Loucy (cell line): ENCODE results near the gene ANKRD10.

Source experiments
- EZH2phosphoT487 ChIP-seq: fragments of 200-600 bp; IDR thresholded peaks from 2 replicates; pipeline ENCODE4 v1.6.1; 2018; ENCODE audit warnings: antibody characterized with exemption, mild to moderate bottlenecking, moderate library complexity, borderline replicate concordance
- TF ChIP-seq, protein P1 (sequence below): fragments of 200-600 bp; sonication (generic); conservative IDR thresholded peaks from 2 replicates; pipeline ENCODE4 v1.5.1; 2014; ENCODE audit warnings: mild to moderate bottlenecking, antibody characterized with exemption, low read length

DNA sequence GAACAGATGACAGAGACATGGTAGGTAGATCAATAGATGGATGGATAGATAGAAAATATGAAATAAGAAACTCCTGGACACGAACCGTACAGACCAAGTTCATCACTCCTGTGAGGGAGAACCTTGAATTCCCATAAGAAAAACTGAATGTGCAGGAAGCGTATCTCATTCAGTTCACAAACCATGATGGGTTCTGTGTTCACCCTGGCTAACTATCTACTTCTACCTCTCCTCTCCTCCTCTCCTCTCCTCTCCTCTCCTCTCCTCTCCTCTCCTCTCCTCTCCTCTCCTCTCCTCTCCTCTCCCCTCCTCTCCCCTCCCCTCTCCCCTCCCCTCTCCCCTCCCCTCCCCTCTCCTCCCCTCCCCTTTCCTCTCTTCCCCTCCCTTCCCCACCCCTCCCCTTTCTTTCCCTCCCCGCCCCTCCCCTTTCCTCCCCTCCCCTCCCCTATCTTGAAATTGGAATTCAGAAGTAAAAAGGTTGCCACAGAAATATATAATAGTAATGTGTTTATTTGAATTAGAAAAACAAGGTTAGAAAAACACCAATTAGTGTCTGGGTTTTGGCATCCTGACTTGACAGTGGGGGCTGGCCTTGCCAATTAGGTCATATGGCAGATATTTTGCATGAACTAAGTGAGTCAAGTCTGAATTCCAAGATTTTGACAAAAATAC is 75.9 kb downstream of the ANKRD10 start:
- TF ChIP-seq, protein P1, sequence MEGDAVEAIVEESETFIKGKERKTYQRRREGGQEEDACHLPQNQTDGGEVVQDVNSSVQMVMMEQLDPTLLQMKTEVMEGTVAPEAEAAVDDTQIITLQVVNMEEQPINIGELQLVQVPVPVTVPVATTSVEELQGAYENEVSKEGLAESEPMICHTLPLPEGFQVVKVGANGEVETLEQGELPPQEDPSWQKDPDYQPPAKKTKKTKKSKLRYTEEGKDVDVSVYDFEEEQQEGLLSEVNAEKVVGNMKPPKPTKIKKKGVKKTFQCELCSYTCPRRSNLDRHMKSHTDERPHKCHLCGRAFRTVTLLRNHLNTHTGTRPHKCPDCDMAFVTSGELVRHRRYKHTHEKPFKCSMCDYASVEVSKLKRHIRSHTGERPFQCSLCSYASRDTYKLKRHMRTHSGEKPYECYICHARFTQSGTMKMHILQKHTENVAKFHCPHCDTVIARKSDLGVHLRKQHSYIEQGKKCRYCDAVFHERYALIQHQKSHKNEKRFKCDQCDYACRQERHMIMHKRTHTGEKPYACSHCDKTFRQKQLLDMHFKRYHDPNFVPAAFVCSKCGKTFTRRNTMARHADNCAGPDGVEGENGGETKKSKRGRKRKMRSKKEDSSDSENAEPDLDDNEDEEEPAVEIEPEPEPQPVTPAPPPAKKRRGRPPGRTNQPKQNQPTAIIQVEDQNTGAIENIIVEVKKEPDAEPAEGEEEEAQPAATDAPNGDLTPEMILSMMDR: no peak
- TF ChIP-seq EZH2phosphoT487: no peak
